GM19043 (cell line): ENCODE results near the gene SFXN5.

ENCODE experiments used
- ATAC-seq: cut with Tn5 transposase; IDR thresholded peaks from one replicate; pipeline ENCODE4 v1.9.1; 2021; ENCODE audit warnings: low read depth; ENCODE audit not compliant: unreplicated experiment

The SFXN5 gene

GRCh38 chr2:72947952-72948830, 123.3 kb downstream of the SFXN5 start:
- no peak for ATAC-seq

GRCh38 chr2:72946466-72946865, 125.0 kb downstream of the SFXN5 start:
- ATAC-seq = no peak

GRCh38 chr2:72945450-72946019, 126.0 kb downstream of the SFXN5 start:
- no peak for ATAC-seq

- no peak for ATAC-seq
These were observed 126.6 kb downstream of the SFXN5 start for GRCh38 chr2:72944804-72945449.

GRCh38 chr2:72943540-72944395, 127.7 kb downstream of the SFXN5 start:
- no peak for ATAC-seq

GRCh38 chr2:72942881-72943418, 128.6 kb downstream of the SFXN5 start:
- ATAC-seq = no peak

- no peak for ATAC-seq
These were observed 129.2 kb downstream of the SFXN5 start for GRCh38 chr2:72942293-72942692.

- no peak for ATAC-seq
These were observed 130.7 kb downstream of the SFXN5 start for GRCh38 chr2:72940786-72941185.

GRCh38 chr2:72940361-72940760, 131.2 kb downstream of the SFXN5 start:
- no peak for ATAC-seq

GRCh38 chr2:72938455-72938854, 133.1 kb downstream of the SFXN5 start:
- ATAC-seq = no peak

- ATAC-seq = no peak
These were observed 134.2 kb downstream of the SFXN5 start for GRCh38 chr2:72937356-72937669.

GRCh38 chr2:72936660-72937355, 134.7 kb downstream of the SFXN5 start:
- ATAC-seq = no peak

- no peak for ATAC-seq
These were observed 135.9 kb downstream of the SFXN5 start for GRCh38 chr2:72935611-72935957.

GRCh38 chr2:72934683-72935610, 136.6 kb downstream of the SFXN5 start:
- ATAC-seq = no peak

- no peak for ATAC-seq
These were observed 137.8 kb downstream of the SFXN5 start for GRCh38 chr2:72933646-72934151.

- no peak for ATAC-seq
These were observed 138.3 kb downstream of the SFXN5 start for GRCh38 chr2:72933207-72933606.

- ATAC-seq = no peak
These were observed 138.7 kb downstream of the SFXN5 start for GRCh38 chr2:72932805-72933204.

- ATAC-seq = no peak
These were observed 139.3 kb downstream of the SFXN5 start for GRCh38 chr2:72932045-72932740.
